Measurements from ENCODE around the gene SLC12A3.

SLC12A3 gene

GRCh38 chr16:56836410-56837230 is 28.4 kb upstream of the SLC12A3 start:
- Histone ChIP-seq H4K20me1 (ENCODE audit: insufficient read depth, low read length) (no peaks in the 10 kb centered on the region), H3K27me3 (ENCODE audit: insufficient read depth, low read length, poor library complexity) (no peaks in the 10 kb centered on the region), H3K36me3 (ENCODE audit: insufficient read depth, low read length) (peaks cover 88% of the 10 kb centered on the region), H3K4me1 (ENCODE audit: insufficient read depth, low read length) (no peaks in the 10 kb centered on the region), H3K4me2 (ENCODE audit: insufficient read depth, low read length) (no peak overlapping the region), H3K9me3 (ENCODE audit: insufficient read depth, low read length, severe bottlenecking) (no peaks in the 10 kb centered on the region), H3K4me3 (ENCODE audit: low read depth in 1 of 2, low read length in 2 of 2) (no peak overlapping the region), H3K9ac (ENCODE audit: low read depth, low read length) (no peak overlapping the region), H2AFZ (ENCODE audit: low read depth, low read length) (no peak overlapping the region), H3K27ac (ENCODE audit: low read length) (no peak overlapping the region), H3K79me2 (ENCODE audit: insufficient read depth, low read length) (no peaks in the 10 kb centered on the region)
- no peak for ATAC-seq (ENCODE audit: insufficient read depth, low read depth)
- TF ChIP-seq, protein P1, sequence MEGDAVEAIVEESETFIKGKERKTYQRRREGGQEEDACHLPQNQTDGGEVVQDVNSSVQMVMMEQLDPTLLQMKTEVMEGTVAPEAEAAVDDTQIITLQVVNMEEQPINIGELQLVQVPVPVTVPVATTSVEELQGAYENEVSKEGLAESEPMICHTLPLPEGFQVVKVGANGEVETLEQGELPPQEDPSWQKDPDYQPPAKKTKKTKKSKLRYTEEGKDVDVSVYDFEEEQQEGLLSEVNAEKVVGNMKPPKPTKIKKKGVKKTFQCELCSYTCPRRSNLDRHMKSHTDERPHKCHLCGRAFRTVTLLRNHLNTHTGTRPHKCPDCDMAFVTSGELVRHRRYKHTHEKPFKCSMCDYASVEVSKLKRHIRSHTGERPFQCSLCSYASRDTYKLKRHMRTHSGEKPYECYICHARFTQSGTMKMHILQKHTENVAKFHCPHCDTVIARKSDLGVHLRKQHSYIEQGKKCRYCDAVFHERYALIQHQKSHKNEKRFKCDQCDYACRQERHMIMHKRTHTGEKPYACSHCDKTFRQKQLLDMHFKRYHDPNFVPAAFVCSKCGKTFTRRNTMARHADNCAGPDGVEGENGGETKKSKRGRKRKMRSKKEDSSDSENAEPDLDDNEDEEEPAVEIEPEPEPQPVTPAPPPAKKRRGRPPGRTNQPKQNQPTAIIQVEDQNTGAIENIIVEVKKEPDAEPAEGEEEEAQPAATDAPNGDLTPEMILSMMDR (IDR thresholded peaks at IDR 0.05; ENCODE audit: borderline replicate concordance, extremely low read depth, low read length, poor library complexity, severe bottlenecking), result no peak
- no peak for TF ChIP-seq EZH2 (IDR thresholded peaks at IDR 0.05; ENCODE audit: borderline replicate concordance, low read depth, low read length, severe bottlenecking)
- no peak for DNase-seq

- peaks cover 88% of the 10 kb centered on the region for H3K36me3 ChIP-seq (ENCODE audit: insufficient read depth, low read length)
Measured at GRCh38 chr16:56838622-56839337, 26.2 kb upstream of the SLC12A3 start.

GRCh38 chr16:56841233-56841632 is 23.8 kb upstream of the SLC12A3 start:
- H3K79me2 ChIP-seq (ENCODE audit: insufficient read depth, low read length), result no peaks in the 10 kb centered on the region
- no peak overlapping the region for H3K27ac ChIP-seq (ENCODE audit: low read length)
- no peak overlapping the region for H3K4me3 ChIP-seq (ENCODE audit: low read depth in 1 of 2, low read length in 2 of 2)
- no peak overlapping the region for H2AFZ ChIP-seq (ENCODE audit: low read depth, low read length)
- H4K20me1 ChIP-seq (ENCODE audit: insufficient read depth, low read length), result no peaks in the 10 kb centered on the region
- H3K36me3 ChIP-seq (ENCODE audit: insufficient read depth, low read length), result peaks cover 89% of the 10 kb centered on the region
- no peak for TF ChIP-seq EZH2 (IDR thresholded peaks at IDR 0.05; ENCODE audit: borderline replicate concordance, low read depth, low read length, severe bottlenecking)
- TF ChIP-seq, protein P1 (IDR thresholded peaks at IDR 0.05; ENCODE audit: borderline replicate concordance, extremely low read depth, low read length, poor library complexity, severe bottlenecking), result no peak
- no peaks in the 10 kb centered on the region for H3K27me3 ChIP-seq (ENCODE audit: insufficient read depth, low read length, poor library complexity)
- ATAC-seq (ENCODE audit: insufficient read depth, low read depth) (no peak), DNase-seq (no peak)
- no peak overlapping the region for H3K4me2 ChIP-seq (ENCODE audit: insufficient read depth, low read length)
- H3K9me3 ChIP-seq (ENCODE audit: insufficient read depth, low read length, severe bottlenecking), result no peaks in the 10 kb centered on the region
- H3K4me1 ChIP-seq (ENCODE audit: insufficient read depth, low read length), result no peaks in the 10 kb centered on the region
- no peak overlapping the region for H3K9ac ChIP-seq (ENCODE audit: low read depth, low read length)

More at GRCh38 chr16:56838622-56839337, 26.2 kb upstream of the SLC12A3 start:
- no peak overlapping the region for H3K4me3 ChIP-seq (ENCODE audit: low read depth in 1 of 2, low read length in 2 of 2)
- H3K27me3 ChIP-seq (ENCODE audit: insufficient read depth, low read length, poor library complexity), result no peaks in the 10 kb centered on the region
- H3K9ac ChIP-seq (ENCODE audit: low read depth, low read length), result no peak overlapping the region
- no peak overlapping the region for H2AFZ ChIP-seq (ENCODE audit: low read depth, low read length)
- no peaks in the 10 kb centered on the region for H3K79me2 ChIP-seq (ENCODE audit: insufficient read depth, low read length)
- H3K27ac ChIP-seq (ENCODE audit: low read length), result no peak overlapping the region
- H3K4me2 ChIP-seq (ENCODE audit: insufficient read depth, low read length), result no peak overlapping the region
- DNase-seq (no peak), ATAC-seq (ENCODE audit: insufficient read depth, low read depth) (no peak)
- H3K9me3 ChIP-seq (ENCODE audit: insufficient read depth, low read length, severe bottlenecking), result no peaks in the 10 kb centered on the region
- no peaks in the 10 kb centered on the region for H4K20me1 ChIP-seq (ENCODE audit: insufficient read depth, low read length)
- TF ChIP-seq, protein P1 (IDR thresholded peaks at IDR 0.05; ENCODE audit: borderline replicate concordance, extremely low read depth, low read length, poor library complexity, severe bottlenecking), result no peak
- no peak for TF ChIP-seq EZH2 (IDR thresholded peaks at IDR 0.05; ENCODE audit: borderline replicate concordance, low read depth, low read length, severe bottlenecking)
- H3K4me1 ChIP-seq (ENCODE audit: insufficient read depth, low read length), result no peaks in the 10 kb centered on the region
